Midbrain (tissue), 1 donor: ENCODE measurements around the gene RNF217.
"Not testable (repeated sequence)": the region's sequence is repeated elsewhere in the genome, so short reads cannot be mapped to it uniquely, and the experiment has no call there.

ENCODE experiments used
- DNase-seq: peaks from one replicate; lab custom pipeline; 2025; lab: John Stamatoyannopoulos, UW

RNF217 gene

GRCh38 chr6:125123468-125124048, 161.3 kb downstream of the RNF217 start:
- no peak for DNase-seq

DNA sequence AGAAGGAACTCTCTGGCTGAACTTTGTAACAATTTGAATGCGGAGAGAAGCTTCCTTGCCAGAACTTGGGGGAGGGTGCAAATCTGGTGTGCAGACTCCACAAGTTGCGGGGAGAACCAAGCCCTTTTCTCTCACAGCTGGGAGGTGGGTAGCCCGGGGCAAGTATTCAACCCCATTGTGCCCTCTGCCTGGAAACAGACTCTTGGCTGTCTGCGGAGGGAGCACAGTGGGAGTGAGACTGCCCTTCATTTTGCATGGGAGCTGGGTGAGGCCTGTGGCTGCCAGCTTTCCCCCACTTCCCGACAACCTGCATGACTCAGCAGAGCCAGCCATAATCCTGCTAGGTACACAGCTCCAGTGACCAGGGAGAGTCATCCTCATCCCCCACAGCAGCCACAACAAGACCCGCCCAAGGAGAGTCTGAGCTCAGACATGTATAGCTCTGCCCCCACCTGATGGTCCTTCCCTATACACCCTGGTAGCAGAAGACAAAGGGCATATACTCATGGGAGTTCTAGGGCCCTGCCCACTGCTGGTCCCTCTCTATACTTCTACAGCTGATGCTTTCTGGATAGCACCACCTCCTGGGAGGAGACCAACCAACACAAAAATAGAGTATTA, 161.9 kb downstream of the RNF217 start:
- DNase-seq: no peak

- DNase-seq: not testable (repeated sequence)
These were observed 163.6 kb downstream of the RNF217 start for GRCh38 chr6:125125856-125126255.

DNA sequence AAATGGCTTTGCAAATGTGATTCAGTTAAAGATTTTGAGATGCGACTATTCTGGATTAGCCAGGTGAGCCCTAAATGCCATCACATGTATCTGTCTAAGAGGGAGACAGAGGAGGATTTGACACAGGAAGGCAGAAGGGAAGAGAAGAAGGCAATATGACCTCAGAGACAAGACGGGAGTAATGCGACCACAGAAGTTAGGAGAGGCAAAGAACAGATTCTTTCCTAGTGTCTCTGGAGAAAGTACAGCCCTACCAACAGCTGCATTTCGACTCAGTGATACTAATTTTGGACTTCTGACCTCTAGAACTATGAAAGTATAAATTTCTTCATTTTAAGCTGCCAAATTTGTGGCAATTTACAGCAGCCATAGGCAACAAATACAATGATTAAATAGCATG, 167.1 kb downstream of the RNF217 start:
- DNase-seq: no peak

DNA sequence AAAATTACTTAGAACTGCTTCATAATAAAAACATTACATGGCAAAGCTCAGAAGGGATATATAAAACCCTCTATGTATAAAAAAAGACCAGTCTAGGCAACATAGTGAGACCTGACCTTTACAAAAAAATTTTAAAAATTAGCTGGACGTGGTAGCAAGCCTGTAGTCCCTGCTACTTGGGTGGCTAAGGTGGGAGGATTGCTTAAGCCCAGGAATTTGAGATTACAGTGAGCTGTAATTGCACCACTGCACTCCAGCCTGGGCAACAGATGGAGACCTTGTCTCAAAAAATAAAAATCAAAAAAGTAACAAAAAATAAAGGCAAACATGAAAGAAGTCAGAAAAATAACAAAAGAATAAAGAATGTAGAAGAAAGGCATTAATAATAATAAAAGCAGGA, 169.8 kb downstream of the RNF217 start:
- no peak for DNase-seq

DNA sequence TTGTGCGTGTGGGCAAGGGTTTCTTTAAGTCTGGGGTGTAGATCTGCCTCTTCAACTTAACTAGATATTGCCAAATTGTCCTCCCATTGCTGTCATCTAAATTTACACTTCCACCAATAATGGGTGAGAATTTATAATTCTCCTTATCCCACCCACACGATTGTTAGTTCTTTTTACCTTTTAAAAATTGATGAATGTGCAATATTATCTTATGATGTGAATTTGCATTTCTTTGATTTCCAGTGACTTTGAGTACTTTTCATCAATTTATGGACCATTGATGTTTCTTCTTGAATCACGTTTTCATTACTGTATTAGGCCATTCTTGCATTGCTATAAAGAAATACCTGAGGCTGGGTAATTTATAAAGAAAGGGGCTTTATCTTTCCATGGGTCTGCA, 174.1 kb downstream of the RNF217 start:
- no peak for DNase-seq

DNA sequence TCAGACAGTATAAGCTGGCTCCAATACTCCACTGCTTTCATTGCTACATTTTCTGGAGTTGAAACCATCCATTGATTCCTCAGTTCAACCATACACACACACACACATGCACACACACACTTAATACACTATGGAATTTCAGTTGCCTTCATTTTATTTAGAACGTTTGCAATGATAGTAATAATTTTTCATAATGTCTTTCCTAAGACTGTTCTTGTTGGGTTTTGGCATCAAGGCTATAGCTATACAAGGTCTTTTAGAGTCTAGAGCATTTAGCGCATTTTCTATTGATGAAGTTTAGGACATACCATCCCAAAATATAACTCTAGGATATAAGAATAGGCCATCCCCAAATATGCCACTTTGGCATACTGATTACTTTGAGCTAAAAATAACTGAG, 175.8 kb downstream of the RNF217 start:
- no peak for DNase-seq

- no peak for DNase-seq
These were observed 178.6 kb downstream of the RNF217 start for GRCh38 chr6:125140808-125141207.
